T-helper 1 cell (primary cell): ENCODE results near the gene LRRC4.

Source experiments
- DNase-seq, 5 donors: peaks; one replicate each; pipeline ENCODE4 v3.0.0-alpha.2; 2012 to 2020

The LRRC4 gene

GRCh38 chr7:128004623-128005022, 26.6 kb downstream of the LRRC4 start:
- no peak for DNase-seq

- DNase-seq, result peak in 1 of 5 donors; percentile 60
These were observed 27.4 kb downstream of the LRRC4 start for GRCh38 chr7:128003787-128004186.

GRCh38 chr7:128003167-128003566, 28.1 kb downstream of the LRRC4 start:
- DNase-seq, result no peak

- no peak for DNase-seq
These were observed 30.4 kb downstream of the LRRC4 start for GRCh38 chr7:128000854-128001265.

GRCh38 chr7:128000048-128000447, 31.2 kb downstream of the LRRC4 start:
- DNase-seq, result no peak

GRCh38 chr7:127998671-127999070, 32.6 kb downstream of the LRRC4 start:
- no peak for DNase-seq

GRCh38 chr7:127997226-127997922, 33.9 kb downstream of the LRRC4 start:
- no peak for DNase-seq

- no peak for DNase-seq
These were observed 34.8 kb downstream of the LRRC4 start for GRCh38 chr7:127996253-127997071.

- no peak for DNase-seq
These were observed 35.4 kb downstream of the LRRC4 start for GRCh38 chr7:127995881-127996215.

- no peak for DNase-seq
These were observed 35.9 kb downstream of the LRRC4 start for GRCh38 chr7:127995156-127995880.

- DNase-seq, result no peak
These were observed 37.2 kb downstream of the LRRC4 start for GRCh38 chr7:127993987-127994386.

GRCh38 chr7:127993317-127993716, 37.9 kb downstream of the LRRC4 start:
- no peak for DNase-seq

GRCh38 chr7:127988751-127989150, 42.5 kb downstream of the LRRC4 start:
- DNase-seq, result no peak

GRCh38 chr7:127986581-127987521, 44.4 kb downstream of the LRRC4 start:
- DNase-seq, result no peak

- DNase-seq, result no peak
These were observed 47.4 kb downstream of the LRRC4 start for GRCh38 chr7:127983804-127984332.

GRCh38 chr7:127981965-127982364, 49.3 kb downstream of the LRRC4 start:
- no peak for DNase-seq

GRCh38 chr7:127980901-127981300, 50.3 kb downstream of the LRRC4 start:
- DNase-seq, result no peak

- DNase-seq, result no peak
These were observed 51.5 kb downstream of the LRRC4 start for GRCh38 chr7:127979728-127980126.

GRCh38 chr7:127979113-127979727, 52.0 kb downstream of the LRRC4 start:
- DNase-seq, result no peak

GRCh38 chr7:127978421-127978820, 52.8 kb downstream of the LRRC4 start:
- no peak for DNase-seq
